WERI-Rb-1 (cell line): ENCODE measurements around the gene PPBP.

Experiments
- DNase-seq: peaks from one replicate; pipeline ENCODE4 v3.0.0-alpha.2; 2020
- H3K27ac ChIP-seq: fragments of 250-450 bp; sonication (Bioruptor Pico); 2 replicates; pipeline ENCODE4 v1.5.1; 2020; ENCODE audit warnings: mild to moderate bottlenecking, moderate library complexity
- H3K27me3 ChIP-seq: fragments of 250-450 bp; sonication (Bioruptor Pico); 2 replicates; pipeline ENCODE4 v1.5.1; 2021; ENCODE audit warnings: mild to moderate bottlenecking, low read depth, moderate library complexity; ENCODE audit not compliant: insufficient read depth, severe bottlenecking
- H3K36me3 ChIP-seq: fragments of 250-450 bp; sonication (Bioruptor Pico); 2 replicates; pipeline ENCODE4 v1.5.1; 2020; ENCODE audit warnings: mild to moderate bottlenecking, moderate library complexity
- H3K4me3 ChIP-seq: 2 replicates; pipeline ENCODE4 v1.5.1; 2011; ENCODE audit warnings: low read depth, mild to moderate bottlenecking, control low read depth, low read length
- H3K9me3 ChIP-seq: fragments of 250-450 bp; sonication (Bioruptor Pico); 2 replicates; pipeline ENCODE4 v1.5.1; 2021; ENCODE audit warnings: mild to moderate bottlenecking, moderate library complexity; ENCODE audit not compliant: severe bottlenecking
- CTCF ChIP-seq: IDR thresholded peaks from 2 replicates; pipeline ENCODE4 v1.5.1; 2011; ENCODE audit warnings: low read depth, mild to moderate bottlenecking, control low read depth, inconsistent platforms, low read length

PPBP gene

GRCh38 chr4:74016068-74016467, 28.1 kb upstream of the PPBP start:
- Histone ChIP-seq H3K36me3 (no peaks in the 10 kb centered on the region), H3K9me3 (no peaks in the 10 kb centered on the region), H3K27ac (no peak overlapping the region), H3K4me3 (no peak overlapping the region), H3K27me3 (no peaks in the 10 kb centered on the region)
- no peak for TF ChIP-seq CTCF
- DNase-seq = no peak

- H3K4me3 ChIP-seq = no peak overlapping the region
- no peaks in the 10 kb centered on the region for H3K36me3 ChIP-seq
- H3K9me3 ChIP-seq = no peaks in the 10 kb centered on the region
- no peak for TF ChIP-seq CTCF
- no peak overlapping the region for H3K27ac ChIP-seq
- DNase-seq = no peak
- no peaks in the 10 kb centered on the region for H3K27me3 ChIP-seq
Observed at GRCh38 chr4:74015126-74015780, 27.3 kb upstream of the PPBP start.

GRCh38 chr4:74014332-74014731, 26.3 kb upstream of the PPBP start:
- Histone ChIP-seq H3K27ac (no peak overlapping the region), H3K27me3 (no peaks in the 10 kb centered on the region), H3K9me3 (no peaks in the 10 kb centered on the region), H3K4me3 (no peak overlapping the region), H3K36me3 (no peaks in the 10 kb centered on the region)
- no peak for DNase-seq
- TF ChIP-seq CTCF = no peak

- no peak overlapping the region for H3K27ac ChIP-seq
- no peaks in the 10 kb centered on the region for H3K36me3 ChIP-seq
- H3K9me3 ChIP-seq = no peaks in the 10 kb centered on the region
- no peak overlapping the region for H3K4me3 ChIP-seq
- TF ChIP-seq CTCF = no peak
- DNase-seq = no peak
- H3K27me3 ChIP-seq = no peaks in the 10 kb centered on the region
Observed at GRCh38 chr4:74013264-74013663, 25.3 kb upstream of the PPBP start.

GRCh38 chr4:74012130-74012529, 24.1 kb upstream of the PPBP start:
- Histone ChIP-seq H3K27ac (no peak overlapping the region), H3K4me3 (no peak overlapping the region), H3K9me3 (no peaks in the 10 kb centered on the region), H3K36me3 (no peaks in the 10 kb centered on the region), H3K27me3 (no peaks in the 10 kb centered on the region)
- no peak for TF ChIP-seq CTCF
- DNase-seq = no peak

- Histone ChIP-seq H3K27ac (no peak overlapping the region), H3K9me3 (no peaks in the 10 kb centered on the region), H3K27me3 (no peaks in the 10 kb centered on the region), H3K36me3 (no peaks in the 10 kb centered on the region), H3K4me3 (no peak overlapping the region)
- DNase-seq = no peak
- no peak for TF ChIP-seq CTCF
Observed at GRCh38 chr4:74009307-74009706, 21.3 kb upstream of the PPBP start.
